OCI-LY1 (cell line): ENCODE data around the gene MGAT3.

ENCODE experiments used
- CTCF ChIP-seq: fragments of 200-600 bp; sonication (generic), shearing (Covaris generic); IDR thresholded peaks from 2 replicates; pipeline ENCODE4 v1.5.1; 2017; ENCODE audit warnings: mild to moderate bottlenecking, antibody characterized with exemption, low read length, moderate library complexity, mixed read lengths
- EZH2 ChIP-seq: fragments of 200-600 bp; sonication (generic), shearing (Covaris generic); IDR thresholded peaks from 2 replicates; pipeline ENCODE4 v1.8.0; 2017; ENCODE audit warnings: borderline replicate concordance, mixed run types, mild to moderate bottlenecking, antibody characterized with exemption, low read length, moderate library complexity, mixed read lengths

- no peak for TF ChIP-seq CTCF
- no peak for TF ChIP-seq EZH2
Observed at GRCh38 chr22:39463931-39464390, 7.1 kb downstream of the MGAT3 start.
